Smooth muscle cell (in vitro differentiated cells): ENCODE data around the gene GSN. TPM values are rescaled to one million over a fixed set of nuclear protein-coding genes. Genes with fewer than 3 reads are reported as not detected.

Experiments used
- DNase-seq: peaks from one replicate; lab custom pipeline; 2025; ENCODE audit not compliant: unreplicated experiment; lab: John Stamatoyannopoulos, UW
- H2AFZ ChIP-seq: fragments of 200-600 bp; sonication (generic); 2 replicates; pipeline ENCODE4 v1.6.0; 2016; ENCODE audit warnings: antibody characterized with exemption, low read depth, mild to moderate bottlenecking
- H3F3A ChIP-seq: fragments of 200-600 bp; sonication (generic); 2 replicates; pipeline ENCODE4 v1.6.0; 2017; ENCODE audit warnings: antibody characterized with exemption, low read depth
- H3K27ac ChIP-seq: fragments of 200-600 bp; sonication (generic); 2 replicates; pipeline ENCODE4 v1.5.1; 2016; ENCODE audit warnings: low read depth, mild to moderate bottlenecking
- H3K27me3 ChIP-seq: fragments of 200-600 bp; sonication (generic); 2 replicates; pipeline ENCODE4 v1.6.1; 2016; ENCODE audit warnings: low read depth, mild to moderate bottlenecking
- H3K36me3 ChIP-seq: fragments of 200-600 bp; sonication (generic); 2 replicates; pipeline ENCODE4 v1.5.1; 2016; ENCODE audit warnings: low read depth
- H3K4me1 ChIP-seq: fragments of 200-600 bp; sonication (generic); 2 replicates; pipeline ENCODE4 v1.5.1; 2016; ENCODE audit warnings: low read depth
- H3K4me2 ChIP-seq: fragments of 200-600 bp; sonication (generic); 2 replicates; pipeline ENCODE4 v1.6.0; 2016; ENCODE audit warnings: mild to moderate bottlenecking
- H3K4me3 ChIP-seq: fragments of 200-600 bp; sonication (generic); 2 replicates; pipeline ENCODE4 v1.5.1; 2016; ENCODE audit warnings: mild to moderate bottlenecking
- H3K79me2 ChIP-seq: fragments of 200-600 bp; sonication (generic); 2 replicates; pipeline ENCODE4 v1.6.0; 2016; ENCODE audit warnings: low read depth, mild to moderate bottlenecking
- H3K9ac ChIP-seq: fragments of 200-600 bp; sonication (generic); 2 replicates; pipeline ENCODE4 v1.6.0; 2016; ENCODE audit warnings: low read depth
- H3K9me3 ChIP-seq: fragments of 200-600 bp; sonication (generic); replicated peaks from 2 replicates; pipeline ENCODE4 v1.5.1; 2016; ENCODE audit warnings: low read depth
- H4K20me1 ChIP-seq: fragments of 200-600 bp; sonication (generic); 2 replicates; pipeline ENCODE4 v1.6.0; 2016; ENCODE audit warnings: low read depth
- CTCF ChIP-seq: fragments of 200-600 bp; sonication (generic); IDR thresholded peaks from 2 replicates; pipeline ENCODE4 v1.5.1; 2017; ENCODE audit warnings: borderline replicate concordance, mild to moderate bottlenecking, antibody characterized with exemption; ENCODE audit not compliant: insufficient read depth, poor library complexity, severe bottlenecking
- WGBS: methylation state at CpG from one replicate; pipeline ENCODE4 v1.1.7; 2016; ENCODE audit warnings: low lambda C conversion rate; 5-methylcytosine and 5-hydroxymethylcytosine counted together
- polyA plus RNA-seq: library from polyadenylated mRNA; unstranded; fragments of >200 nt; fragmentation: Nextera tagmentation; extraction: Ambion mirVana; gene quantifications from 2 replicates; pipeline ENCODE4 v1.2.1, GENCODE V29; 2016
- total RNA-seq: library from RNA; depleted of rRNA; stranded (reverse); fragments of >200 nt; gene quantifications from 2 replicates; pipeline ENCODE4 v1.2.3, GENCODE V29; 2014

Gene GSN
- total and polyA plus RNA-seq, 2 experiments from 2014 or later: 337 to 685 TPM

- Histone ChIP-seq H3K4me2 (peak overlapping the region; percentile 78), H3K4me1 (peaks cover 33% of the 10 kb centered on the region), H3K36me3 (no peaks in the 10 kb centered on the region), H3K79me2 (peaks cover 61% of the 10 kb centered on the region), H3K4me3 (no peak overlapping the region), H2AFZ (no peak overlapping the region), H3K9me3 (no peaks in the 10 kb centered on the region), H3F3A (peaks cover 75% of the 10 kb centered on the region), H3K27me3 (no peaks in the 10 kb centered on the region), H4K20me1 (peaks cover 25% of the 10 kb centered on the region), H3K27ac (peak overlapping the region; percentile 99), H3K9ac (peak overlapping the region; percentile 70)
- no peak for DNase-seq
- WGBS: 89% methylated on average over 1 of the region's 1 CpG
- no peak for TF ChIP-seq CTCF
Observed at GRCh38 chr9:121277026-121277425, 9.1 kb downstream of the GSN start.

GRCh38 chr9:121277518-121278295 lies 9.7 kb downstream of the GSN start:
- no peak overlapping the region for H2AFZ ChIP-seq
- peaks cover 18% of the 10 kb centered on the region for H4K20me1 ChIP-seq
- H3K4me3 ChIP-seq: peak overlapping the region; percentile 15
- TF ChIP-seq CTCF: no peak
- no peaks in the 10 kb centered on the region for H3K27me3 ChIP-seq
- peak overlapping the region; percentile 99 for H3K27ac ChIP-seq
- H3K4me2 ChIP-seq: peak overlapping the region; percentile 78
- H3K9ac ChIP-seq: peak overlapping the region; percentile 70
- WGBS: 19% methylated on average over 4 of the region's 4 CpGs
- no peak for DNase-seq
- H3K9me3 ChIP-seq: no peaks in the 10 kb centered on the region
- peaks cover 33% of the 10 kb centered on the region for H3K4me1 ChIP-seq
- H3F3A ChIP-seq: peaks cover 73% of the 10 kb centered on the region
- H3K36me3 ChIP-seq: no peaks in the 10 kb centered on the region
- peaks cover 54% of the 10 kb centered on the region for H3K79me2 ChIP-seq

GRCh38 chr9:121278477-121279261 lies 10.7 kb downstream of the GSN start:
- Histone ChIP-seq H3K4me2 (peak overlapping the region; percentile 78), H4K20me1 (peaks cover 13% of the 10 kb centered on the region), H3K79me2 (peaks cover 44% of the 10 kb centered on the region), H3K9me3 (no peaks in the 10 kb centered on the region), H3K27me3 (no peaks in the 10 kb centered on the region), H3K27ac (peak overlapping the region; percentile 99), H3F3A (peaks cover 81% of the 10 kb centered on the region), H3K4me1 (peaks cover 33% of the 10 kb centered on the region), H2AFZ (no peak overlapping the region), H3K4me3 (peak overlapping the region; percentile 15), H3K36me3 (no peaks in the 10 kb centered on the region), H3K9ac (peak overlapping the region; percentile 70)
- 17% methylated on average over 13 of the region's 13 CpGs for WGBS
- TF ChIP-seq CTCF: peak; percentile 77
- DNase-seq: peak; percentile 60
